Measurements from ENCODE around the gene NGEF.

The NGEF gene

GRCh38 chr2:232892843-232893242 is 120.2 kb downstream of the NGEF start:
- POLR2A ChIA-PET = no interaction called here
- Histone ChIP-seq H3K4me3 (ENCODE audit: low read depth, low read length) (no peak overlapping the region), H3K27ac (ENCODE audit: extremely low read depth, low read depth, low read length) (no peak overlapping the region), H3K36me3 (ENCODE audit: control insufficient read depth in 2 of 2, insufficient read depth in 1 of 2, low read length in 2 of 2) (peaks cover 0 to 4% of the 10 kb centered on the region in 2 experiments; a peak in 1 of 3 replicates), H3K4me1 (ENCODE audit: control insufficient read depth, insufficient read depth, low read length) (no peaks in the 10 kb centered on the region), H3K9me3 (ENCODE audit: control insufficient read depth, insufficient read depth, low read depth, low read length) (no peaks in the 10 kb centered on the region)
- CTCF ChIA-PET = no interaction called here
- TF ChIP-seq KLF9 (tag by site-specific recombination; IDR thresholded peaks at IDR 0.05; ENCODE audit: low read depth) (no peak), ZNF518A (tag by site-specific recombination; conservative IDR thresholded peaks at IDR 0.05; ENCODE audit: low read depth) (no peak), ZNF670 (tag by site-specific recombination; IDR thresholded peaks at IDR 0.05; ENCODE audit: low read depth) (no peak), ZNF677 (tag by site-specific recombination; IDR thresholded peaks at IDR 0.05) (no peak), ZNF433 (tag by site-specific recombination; IDR thresholded peaks at IDR 0.05; ENCODE audit: low read depth) (no peak), ZBTB10 (tag by site-specific recombination; IDR thresholded peaks at IDR 0.05) (no peak), OVOL3 (tag by site-specific recombination; IDR thresholded peaks at IDR 0.05) (no peak), ZNF239 (tag by site-specific recombination; IDR thresholded peaks at IDR 0.05) (no peak), HOXA7 (CRISPR knock-in tag; IDR thresholded peaks at IDR 0.05; ENCODE audit: borderline replicate concordance) (no peak), ZSCAN16 (tag by site-specific recombination; IDR thresholded peaks at IDR 0.05) (no peak), ZNF600 (tag by site-specific recombination; IDR thresholded peaks at IDR 0.05) (no peak), MEIS1 (CRISPR knock-in tag; IDR thresholded peaks at IDR 0.05; ENCODE audit: borderline replicate concordance) (no peak), ZSCAN4 (tag by site-specific recombination; IDR thresholded peaks at IDR 0.05) (no peak), ZNF211 (tag by site-specific recombination; IDR thresholded peaks at IDR 0.05; ENCODE audit: low read depth) (no peak)

GRCh38 chr2:232892221-232892620 is 120.8 kb downstream of the NGEF start:
- ChIA-PET POLR2A (no interaction called here), CTCF (no interaction called here)
- no peak overlapping the region for H3K4me3 ChIP-seq (ENCODE audit: low read depth, low read length)
- H3K4me1 ChIP-seq (ENCODE audit: control insufficient read depth, insufficient read depth, low read length) = no peaks in the 10 kb centered on the region
- H3K36me3 ChIP-seq (ENCODE audit: control insufficient read depth in 2 of 2, insufficient read depth in 1 of 2, low read length in 2 of 2) = peaks cover 0 to 4% of the 10 kb centered on the region in 2 experiments; a peak in 1 of 3 replicates
- no peak overlapping the region for H3K27ac ChIP-seq (ENCODE audit: extremely low read depth, low read depth, low read length)
- H3K9me3 ChIP-seq (ENCODE audit: control insufficient read depth, insufficient read depth, low read depth, low read length) = no peaks in the 10 kb centered on the region
- TF ChIP-seq ZNF549 (tag by site-specific recombination; IDR thresholded peaks at IDR 0.05) (no peak), KLF17 (tag by site-specific recombination; IDR thresholded peaks at IDR 0.05) (no peak), ZNF555 (tag by site-specific recombination; conservative IDR thresholded peaks at IDR 0.05) (no peak), BCL11A (tag by site-specific recombination; IDR thresholded peaks at IDR 0.05; ENCODE audit: low read depth) (no peak), ZNF433 (tag by site-specific recombination; IDR thresholded peaks at IDR 0.05; ENCODE audit: low read depth) (no peak), ZNF645 (tag by site-specific recombination; IDR thresholded peaks at IDR 0.05) (no peak), ZNF114 (tag by site-specific recombination; IDR thresholded peaks at IDR 0.05) (no peak), ZNF701 (tag by site-specific recombination; IDR thresholded peaks at IDR 0.05) (no peak), ZNF626 (tag by site-specific recombination; IDR thresholded peaks at IDR 0.05) (no peak), ZNF585B (tag by site-specific recombination; IDR thresholded peaks at IDR 0.05) (no peak), ZNF2 (tag by site-specific recombination; IDR thresholded peaks at IDR 0.05) (no peak), ZNF239 (tag by site-specific recombination; IDR thresholded peaks at IDR 0.05) (no peak), ZNF776 (tag by site-specific recombination; IDR thresholded peaks at IDR 0.05; ENCODE audit: borderline replicate concordance) (no peak), ZNF548 (tag by site-specific recombination; IDR thresholded peaks at IDR 0.05) (no peak)

All from HEK293 (cell line).